ENCODE results near the gene DNAJC18.

DNA sequence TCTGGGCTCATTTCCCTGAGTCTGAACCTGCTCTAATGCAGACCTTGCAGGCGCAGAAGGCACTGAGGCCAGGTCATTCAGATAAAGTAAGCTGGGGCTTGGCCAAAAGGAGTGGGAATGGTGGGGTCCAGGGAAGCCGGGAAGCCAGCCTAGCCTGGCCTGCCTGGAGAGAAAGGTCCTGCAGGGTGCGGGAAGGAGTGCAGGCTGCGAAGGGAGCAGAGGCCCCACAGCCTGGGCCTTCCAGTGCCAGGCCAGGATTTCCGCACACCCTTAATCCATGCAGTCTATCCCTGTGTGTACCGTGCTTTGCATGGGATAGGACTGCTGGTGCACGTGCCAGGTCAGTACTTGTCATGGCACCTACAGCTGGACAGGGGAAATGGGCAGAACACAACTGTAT, 46.9 kb upstream of the DNAJC18 start:
- TF ChIP-seq, protein P1, sequence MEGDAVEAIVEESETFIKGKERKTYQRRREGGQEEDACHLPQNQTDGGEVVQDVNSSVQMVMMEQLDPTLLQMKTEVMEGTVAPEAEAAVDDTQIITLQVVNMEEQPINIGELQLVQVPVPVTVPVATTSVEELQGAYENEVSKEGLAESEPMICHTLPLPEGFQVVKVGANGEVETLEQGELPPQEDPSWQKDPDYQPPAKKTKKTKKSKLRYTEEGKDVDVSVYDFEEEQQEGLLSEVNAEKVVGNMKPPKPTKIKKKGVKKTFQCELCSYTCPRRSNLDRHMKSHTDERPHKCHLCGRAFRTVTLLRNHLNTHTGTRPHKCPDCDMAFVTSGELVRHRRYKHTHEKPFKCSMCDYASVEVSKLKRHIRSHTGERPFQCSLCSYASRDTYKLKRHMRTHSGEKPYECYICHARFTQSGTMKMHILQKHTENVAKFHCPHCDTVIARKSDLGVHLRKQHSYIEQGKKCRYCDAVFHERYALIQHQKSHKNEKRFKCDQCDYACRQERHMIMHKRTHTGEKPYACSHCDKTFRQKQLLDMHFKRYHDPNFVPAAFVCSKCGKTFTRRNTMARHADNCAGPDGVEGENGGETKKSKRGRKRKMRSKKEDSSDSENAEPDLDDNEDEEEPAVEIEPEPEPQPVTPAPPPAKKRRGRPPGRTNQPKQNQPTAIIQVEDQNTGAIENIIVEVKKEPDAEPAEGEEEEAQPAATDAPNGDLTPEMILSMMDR (IDR thresholded peaks at IDR 0.05): no peak
- TF ChIP-seq POLR2A (IDR thresholded peaks at IDR 0.05): no peak

Data from breast epithelium (tissue), 3 donors.